Embryonic facial prominence (tissue), 1 donor: Measurements from ENCODE around the gene SFMBT2.
"Not testable (repeated sequence)": the region's sequence is repeated elsewhere in the genome, so short reads cannot be mapped to it uniquely, and the experiment has no call there.

ENCODE experiments used
- DNase-seq: peaks from one replicate; pipeline ENCODE4 v3.0.0-alpha.2; 2016; ENCODE audit errors: extremely low spot score

SFMBT2 gene

DNA sequence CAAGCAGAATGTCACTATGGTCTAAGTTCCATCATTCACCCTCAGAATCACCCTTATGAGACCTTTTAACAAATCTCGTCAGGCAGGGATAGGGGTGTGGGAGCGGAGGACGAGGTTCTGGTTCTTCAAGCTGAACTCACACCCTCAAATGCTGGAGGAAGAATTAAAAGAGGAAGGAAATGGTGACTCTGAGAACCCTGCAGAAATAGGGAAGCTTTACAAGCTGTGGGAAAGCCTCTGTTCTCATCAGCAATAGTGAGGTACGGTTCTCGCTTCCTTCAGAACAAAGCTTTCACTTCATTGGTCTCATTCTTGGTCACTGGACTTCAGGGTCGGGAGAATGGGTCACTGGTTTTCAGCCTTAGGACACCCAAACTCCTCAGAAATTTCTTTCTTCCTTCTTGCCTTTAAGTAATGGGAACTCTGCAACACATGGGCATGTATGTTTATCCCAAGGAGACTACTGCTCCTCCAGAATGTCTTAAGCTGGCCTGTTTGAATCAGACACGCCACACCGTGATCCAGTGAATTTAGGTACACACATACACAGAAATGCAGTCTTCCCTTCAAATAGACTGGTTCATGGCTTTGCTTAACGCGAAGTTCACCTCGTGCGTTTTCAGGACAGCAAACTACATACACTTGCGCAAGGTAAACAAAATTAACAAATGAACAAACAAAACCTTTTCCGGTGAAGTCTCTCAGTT, 226.0 kb downstream of the SFMBT2 start:
- no peak for DNase-seq

DNA sequence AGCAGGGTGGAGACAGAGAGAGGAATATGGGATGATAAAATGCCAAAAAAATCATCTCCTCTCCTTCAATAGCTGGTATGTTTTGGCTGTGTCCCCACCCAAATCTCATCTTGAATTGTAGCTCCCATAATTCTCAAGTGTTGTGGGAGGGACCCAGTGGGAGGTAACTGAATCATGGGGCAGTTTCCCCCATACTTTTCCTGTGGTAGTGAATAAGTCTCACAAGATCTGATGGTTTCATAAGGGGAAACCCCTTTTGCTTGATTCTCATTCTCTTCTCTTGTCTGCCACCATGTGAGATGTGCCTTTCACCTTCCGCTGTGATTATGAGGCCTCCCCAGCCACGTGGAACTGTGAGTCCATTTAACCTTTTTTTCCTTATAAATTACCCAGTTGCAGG, 226.7 kb downstream of the SFMBT2 start:
- DNase-seq: not testable (repeated sequence)

DNA sequence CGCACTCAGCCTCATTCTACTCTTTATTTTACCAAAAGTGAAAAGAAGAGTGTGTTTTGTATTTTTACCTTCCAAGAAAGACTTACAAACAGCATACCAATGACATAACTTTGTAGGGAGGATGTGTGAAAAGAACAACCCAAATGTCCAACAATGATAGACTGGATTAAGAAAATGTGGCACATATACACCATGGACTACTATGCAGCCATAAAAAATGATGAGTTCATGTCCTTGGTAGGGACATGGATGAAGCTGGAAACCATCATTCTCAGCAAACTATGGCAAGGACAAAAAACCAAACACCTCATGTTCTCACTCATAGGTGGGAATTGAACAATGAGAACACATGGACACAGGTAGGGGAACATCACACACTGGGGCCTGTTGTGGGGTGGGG, 228.5 kb downstream of the SFMBT2 start:
- not testable (repeated sequence) for DNase-seq

DNA sequence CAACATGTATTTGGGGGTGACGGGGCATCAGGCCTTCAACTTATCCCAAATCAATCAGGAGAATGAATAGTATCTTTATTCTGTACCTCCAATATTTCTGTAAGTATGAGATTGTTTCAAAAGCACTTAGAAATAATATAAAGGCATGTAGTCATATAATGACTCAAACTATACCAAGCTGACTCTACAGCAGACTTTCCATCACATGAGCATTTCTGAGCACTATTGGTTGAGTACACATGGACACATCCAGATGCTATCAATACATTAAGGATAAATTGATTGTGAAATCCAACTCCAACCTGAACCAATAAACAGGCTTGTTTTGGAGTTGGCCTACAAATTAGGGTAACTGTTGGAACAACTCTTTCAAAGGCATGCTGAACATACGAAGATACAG, 229.4 kb downstream of the SFMBT2 start:
- no peak for DNase-seq

DNA sequence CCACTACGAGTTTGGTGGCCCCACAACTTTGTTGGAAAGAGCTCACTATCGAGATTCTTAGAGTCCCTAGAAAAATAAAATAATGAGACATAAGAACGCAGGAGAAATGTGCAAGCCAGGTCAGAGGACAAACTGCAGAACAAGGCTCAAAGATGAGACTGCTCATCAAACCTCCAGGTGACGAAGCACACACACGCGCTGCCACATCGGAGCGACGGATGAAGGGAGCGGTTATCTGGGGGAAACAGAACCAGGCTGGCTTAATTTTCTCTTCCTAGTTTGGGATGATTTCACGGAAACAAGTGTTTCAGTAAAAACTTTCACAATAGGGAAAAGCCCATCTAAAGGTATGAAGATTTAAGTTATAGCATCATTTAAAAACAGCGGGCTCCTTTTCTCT, 231.3 kb downstream of the SFMBT2 start:
- DNase-seq: no peak

DNA sequence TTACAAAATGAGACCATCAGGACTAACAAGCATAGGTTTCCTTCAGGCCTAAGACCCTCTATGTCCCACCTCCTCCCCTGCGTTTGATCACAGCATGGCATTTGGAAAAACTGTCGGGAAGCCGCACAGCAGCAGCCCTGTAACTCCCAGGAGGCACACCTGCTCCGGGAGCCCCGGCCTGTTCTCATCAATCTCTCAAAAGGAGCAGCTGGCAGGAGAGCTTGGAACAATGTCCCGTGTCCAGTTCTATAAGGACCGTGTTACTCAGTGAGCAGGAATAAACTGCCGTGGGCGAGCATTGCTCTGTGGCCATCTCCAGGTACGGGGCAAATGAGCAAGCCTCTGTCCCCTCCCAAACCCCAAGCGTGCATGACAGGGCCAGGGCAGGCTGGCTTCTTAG, 236.9 kb downstream of the SFMBT2 start:
- no peak for DNase-seq

DNA sequence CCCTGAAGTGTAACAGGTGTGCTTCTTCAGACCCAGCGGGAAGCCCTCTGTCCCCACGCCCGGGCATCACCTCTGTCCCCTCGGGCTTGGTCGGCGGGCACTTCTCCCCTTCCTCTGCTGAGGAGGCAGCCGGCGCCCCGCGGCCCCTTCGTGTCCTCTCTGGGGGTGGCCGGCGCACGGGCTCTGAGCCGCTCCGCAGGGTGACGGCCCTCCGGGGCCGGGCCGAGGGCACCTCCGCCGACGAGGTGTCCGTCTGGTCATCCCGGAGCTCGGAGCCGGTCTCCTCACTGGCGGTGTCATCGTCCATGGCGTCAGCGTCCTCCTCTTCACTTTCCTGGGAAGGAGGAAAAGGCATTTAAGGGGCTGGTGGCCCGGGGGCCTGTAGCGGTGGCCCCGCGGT, 239.0 kb downstream of the SFMBT2 start:
- DNase-seq: no peak

DNA sequence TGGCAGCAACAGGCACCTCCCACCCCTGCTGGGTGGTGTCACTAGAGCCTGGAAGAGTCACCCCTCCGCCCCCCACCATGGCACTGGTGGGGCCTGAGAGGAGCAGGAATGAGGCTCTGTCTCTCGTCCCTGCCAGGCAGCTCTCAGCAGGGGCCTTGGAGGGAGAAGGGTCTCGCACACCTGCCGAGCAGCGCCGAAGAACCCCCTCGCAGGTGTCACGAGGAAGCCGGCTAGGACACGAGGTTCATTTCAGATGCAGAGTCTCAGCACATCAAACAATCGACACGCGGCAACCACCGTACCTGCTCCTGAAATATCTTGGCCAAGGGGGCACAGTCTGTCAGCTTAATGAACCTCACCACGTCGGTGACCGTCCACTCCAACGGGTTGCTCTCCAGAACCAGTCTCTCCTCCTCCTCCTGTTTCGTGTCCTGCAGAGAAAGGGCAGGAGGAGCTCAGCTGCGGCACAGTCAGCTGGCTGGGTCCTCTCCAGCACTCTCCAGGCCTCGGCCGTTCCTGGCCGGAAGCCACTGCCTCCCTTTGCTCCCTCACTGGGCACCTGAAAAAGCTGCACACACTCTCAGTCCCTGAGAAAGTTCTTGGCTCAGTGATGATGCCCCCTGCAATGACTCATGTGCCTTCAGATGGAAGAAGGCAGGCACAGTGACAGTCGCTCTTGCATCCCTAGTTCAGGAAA, 240.1 kb downstream of the SFMBT2 start:
- no peak for DNase-seq

DNA sequence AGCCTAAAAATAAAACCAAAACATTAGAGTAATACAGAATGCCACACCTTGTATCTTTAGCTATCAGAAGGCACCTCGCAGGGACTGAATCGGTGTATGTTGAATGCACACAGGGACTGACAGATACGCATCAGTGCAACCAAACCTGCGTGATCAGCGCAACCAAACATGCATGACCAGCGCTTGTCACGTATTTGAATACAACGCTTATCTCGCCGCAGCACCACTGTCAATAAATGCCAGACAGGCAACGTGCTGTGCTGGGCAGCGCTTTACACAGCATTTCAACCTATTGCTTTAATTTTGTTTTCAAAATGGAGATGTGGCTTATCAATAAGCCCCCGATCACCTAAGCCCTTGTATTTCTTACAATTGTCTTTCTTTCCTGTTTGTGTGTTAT, 242.4 kb downstream of the SFMBT2 start:
- DNase-seq: no peak

DNA sequence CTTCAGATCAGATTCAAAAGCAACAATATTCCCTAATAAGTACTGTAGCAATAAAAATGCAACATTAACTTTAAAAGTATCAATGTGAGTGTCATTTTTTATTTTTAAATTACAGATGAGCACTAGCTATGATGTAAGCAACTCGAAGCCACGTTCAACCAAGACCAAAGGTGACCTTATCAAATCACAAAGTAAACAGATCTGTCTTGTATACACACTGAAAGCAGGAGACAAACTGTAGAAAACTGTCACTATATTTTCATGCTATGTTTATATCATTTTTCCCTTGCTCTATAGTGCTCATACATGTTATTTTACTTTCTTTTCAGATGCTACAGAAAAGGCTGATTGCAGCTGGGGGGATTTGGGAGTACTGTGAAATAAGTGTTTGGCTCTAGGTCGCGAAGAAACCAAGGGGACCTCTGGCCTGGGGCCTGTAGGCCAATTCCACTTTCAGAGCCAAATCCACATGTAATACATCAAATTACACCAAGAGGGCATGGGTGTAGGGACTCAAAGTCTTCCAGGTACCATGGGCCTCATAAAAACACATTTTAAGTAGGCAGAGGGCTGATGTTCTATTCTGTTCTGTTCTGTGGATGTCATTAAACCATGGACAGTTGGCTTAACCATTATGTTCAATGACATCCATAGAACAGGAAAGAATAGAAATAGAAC, 245.2 kb downstream of the SFMBT2 start:
- DNase-seq: no peak

DNA sequence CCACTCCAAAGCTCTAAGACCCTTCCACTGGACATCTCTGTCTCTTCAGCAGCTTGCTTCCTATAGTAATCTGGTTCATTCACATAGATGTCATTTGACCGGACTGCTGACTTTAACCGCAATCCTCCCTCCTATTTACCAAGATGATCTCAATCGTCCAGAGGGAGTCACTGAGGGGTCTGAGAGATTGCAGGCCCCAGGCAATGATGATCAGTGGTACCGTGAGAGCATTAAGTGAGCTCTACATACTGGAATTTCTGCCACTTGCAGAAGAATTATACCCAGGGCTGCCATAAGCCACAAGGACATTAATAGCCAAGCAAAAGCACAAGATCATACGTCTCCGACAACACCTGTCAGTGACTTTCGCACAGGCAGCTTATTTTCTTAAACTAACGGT, 245.9 kb downstream of the SFMBT2 start:
- no peak for DNase-seq

DNA sequence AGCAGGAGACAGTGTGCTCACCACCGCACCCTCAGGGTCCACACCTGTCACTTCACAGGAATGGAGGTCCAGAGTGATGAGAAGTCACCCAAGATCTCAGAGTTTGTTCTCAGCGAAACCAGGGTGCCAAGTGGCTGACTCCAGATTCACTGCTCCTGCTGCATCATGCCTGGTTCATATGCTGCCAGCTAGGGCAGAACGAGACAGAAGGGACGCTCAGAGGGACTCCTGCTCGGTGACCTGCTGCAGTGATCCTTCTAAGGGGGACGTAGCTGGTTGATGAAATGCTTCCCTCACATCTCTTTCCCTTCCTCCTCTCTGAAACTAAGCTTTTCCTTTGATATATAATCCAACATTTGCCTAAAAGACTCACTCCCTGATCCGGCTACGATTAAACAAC, 248.5 kb downstream of the SFMBT2 start:
- DNase-seq: no peak

DNA sequence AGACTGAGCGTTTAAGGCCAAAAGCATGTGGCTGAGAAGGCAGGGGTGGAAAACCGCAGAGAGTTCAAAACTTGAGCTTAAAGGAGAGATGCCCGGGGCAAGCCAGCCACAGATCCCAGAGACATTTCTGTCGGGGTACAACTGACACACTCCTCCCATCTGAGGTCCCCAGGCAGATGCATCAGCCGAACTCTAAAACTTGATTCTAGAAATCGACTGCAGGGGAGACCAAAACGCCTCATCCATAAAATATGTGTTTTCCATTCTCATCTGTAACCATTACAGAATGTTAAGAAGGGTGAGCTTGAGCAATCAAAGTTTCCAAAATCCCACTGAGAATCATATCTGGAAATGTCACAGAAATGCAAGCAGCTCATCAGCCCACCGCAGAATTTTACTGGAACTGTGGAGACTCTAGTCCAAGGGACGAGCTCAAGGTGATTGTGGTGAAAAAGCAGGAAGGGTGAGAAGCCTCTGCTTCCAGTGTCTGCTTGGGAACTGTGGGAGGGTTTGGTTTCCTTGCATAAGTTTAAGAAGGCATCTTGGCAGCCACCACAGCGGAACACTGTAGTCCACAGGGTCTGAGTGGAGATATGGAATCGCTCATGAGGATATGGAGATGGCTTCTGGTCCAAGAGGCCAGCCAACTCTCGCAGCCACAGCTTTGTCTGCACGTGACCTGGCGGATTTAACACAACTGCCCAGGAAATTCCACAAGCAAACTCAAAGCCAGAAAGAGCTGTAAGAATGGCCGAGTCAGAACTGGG, 249.2 kb downstream of the SFMBT2 start:
- DNase-seq: no peak

DNA sequence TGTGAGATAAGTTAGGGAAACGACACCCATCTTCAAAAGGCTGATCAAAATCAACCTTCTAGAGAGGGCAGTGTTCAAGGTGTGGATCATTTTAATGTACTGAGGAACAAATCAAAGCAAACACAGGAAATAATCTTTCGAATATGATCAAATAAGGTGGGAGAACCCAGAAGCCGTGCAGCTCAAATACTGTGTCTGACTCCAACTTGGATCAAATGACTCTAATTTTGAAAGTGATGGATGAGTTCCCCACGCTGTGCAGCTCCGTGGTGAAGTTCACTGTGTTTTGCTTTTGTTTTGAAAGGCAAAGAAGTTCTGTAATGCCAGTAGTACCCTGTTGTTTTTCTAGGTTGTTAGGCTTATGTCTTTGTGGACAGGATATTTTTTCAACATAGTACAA, 250.9 kb downstream of the SFMBT2 start:
- no peak for DNase-seq

DNA sequence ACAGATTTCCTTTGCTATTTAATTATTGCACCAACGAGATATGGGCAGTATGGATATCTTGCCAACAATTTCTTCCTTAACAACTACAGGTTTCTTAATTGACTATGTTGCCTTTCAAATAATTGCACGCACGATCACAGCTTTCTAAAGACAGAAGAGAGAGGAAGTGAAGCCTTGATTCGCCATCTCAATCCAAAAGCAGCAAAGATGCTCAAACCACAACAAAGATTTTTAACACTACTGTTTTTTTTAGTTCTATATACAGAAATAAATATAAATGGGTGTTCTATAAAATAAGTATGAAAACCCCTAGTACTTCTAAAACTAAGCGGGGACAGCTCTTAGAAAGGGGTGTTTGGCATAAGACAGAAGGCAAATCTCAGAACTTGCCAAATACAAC, 251.3 kb downstream of the SFMBT2 start:
- no peak for DNase-seq

DNA sequence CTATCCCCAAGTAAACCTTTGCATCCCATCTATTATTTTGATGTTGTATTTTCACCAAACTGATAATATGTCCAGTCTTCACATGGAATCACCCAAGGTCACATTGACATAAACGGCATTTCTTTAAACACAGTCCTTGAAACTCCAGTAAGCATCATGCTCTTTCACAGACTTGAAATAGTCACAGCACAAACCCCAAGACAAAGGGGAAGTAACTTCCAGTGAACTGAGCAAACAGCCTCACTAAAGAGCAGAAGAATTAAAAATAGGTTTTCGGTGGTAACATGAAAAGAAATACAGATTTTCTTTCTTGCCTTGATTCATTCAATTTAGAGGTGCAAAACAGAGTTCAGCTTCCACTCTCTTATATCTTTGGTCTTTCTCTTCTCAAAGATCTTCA, 253.7 kb downstream of the SFMBT2 start:
- DNase-seq: no peak

DNA sequence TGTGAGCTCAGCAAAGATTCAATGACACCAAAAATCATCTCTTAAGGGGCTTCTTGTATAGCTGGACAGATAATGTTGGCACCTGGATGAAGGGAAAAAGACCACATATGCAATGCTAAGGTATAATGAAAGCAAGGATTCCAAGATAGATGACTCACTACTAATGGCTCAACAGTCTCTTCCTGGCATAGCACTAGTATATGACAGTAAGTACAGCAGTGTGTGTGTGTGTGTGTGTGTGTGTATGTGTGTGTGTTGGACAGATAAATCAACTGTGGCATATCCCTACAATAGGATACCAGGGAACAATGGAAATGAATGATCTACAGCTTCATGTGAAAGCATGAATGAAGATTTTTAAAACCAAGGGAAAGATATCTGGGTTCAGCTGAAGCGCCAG, 257.1 kb downstream of the SFMBT2 start:
- DNase-seq: no peak

DNA sequence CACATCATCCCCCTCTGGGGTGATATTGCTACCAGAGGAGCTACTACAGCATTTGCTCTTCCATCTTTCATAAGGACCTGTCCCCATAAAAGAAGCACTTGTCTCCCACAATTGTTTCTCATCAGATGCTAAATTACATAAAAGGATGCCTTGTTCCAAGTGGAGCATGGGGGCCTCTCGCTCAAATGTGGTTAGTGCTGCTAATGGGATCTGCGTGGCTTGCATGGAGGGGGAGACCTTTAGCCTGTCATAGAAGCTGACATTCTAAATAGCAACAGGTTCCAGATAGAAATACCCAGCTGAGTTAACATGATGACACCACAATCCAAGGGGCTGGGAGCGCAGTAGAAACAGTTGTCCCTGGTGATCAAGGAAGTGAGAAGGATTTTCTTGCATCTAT, 257.9 kb downstream of the SFMBT2 start:
- DNase-seq: no peak

DNA sequence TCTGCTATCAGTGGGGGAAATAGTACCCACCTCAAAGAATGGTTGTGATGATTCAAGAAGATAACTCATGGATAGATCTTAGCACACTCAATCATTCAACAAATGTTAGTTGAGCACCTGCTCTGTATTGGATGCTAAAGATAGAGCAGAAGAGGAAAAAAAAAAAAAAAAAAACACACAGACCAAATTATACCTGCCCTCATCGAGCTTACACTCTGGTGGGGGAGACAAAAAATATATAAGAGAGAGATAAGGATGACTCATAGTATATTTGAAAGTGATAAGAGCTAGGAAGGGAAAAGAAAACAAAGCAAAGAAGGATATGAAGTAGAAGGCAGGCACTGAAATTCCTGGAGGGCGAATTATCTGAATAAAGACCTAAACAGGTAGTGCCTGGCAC, 258.5 kb downstream of the SFMBT2 start:
- DNase-seq: no peak

DNA sequence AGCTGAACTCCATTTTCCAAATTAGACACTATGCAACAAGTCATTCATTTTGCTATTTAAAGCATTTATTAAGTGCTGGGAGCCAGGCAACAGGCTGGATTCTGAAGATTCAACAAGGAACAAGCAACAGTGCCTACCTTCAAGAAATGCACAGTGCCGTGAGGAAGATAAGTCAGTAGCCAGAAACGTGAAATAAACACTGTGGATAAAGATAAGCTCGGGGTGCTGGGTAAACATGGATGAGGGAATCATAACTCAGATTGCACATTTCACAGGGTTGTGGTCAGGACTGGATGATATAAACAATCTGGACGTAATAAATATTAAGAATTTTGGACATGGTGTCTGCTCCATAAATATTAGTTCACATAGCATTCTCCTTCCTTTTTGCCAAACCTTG, 259.3 kb downstream of the SFMBT2 start:
- DNase-seq: no peak

DNA sequence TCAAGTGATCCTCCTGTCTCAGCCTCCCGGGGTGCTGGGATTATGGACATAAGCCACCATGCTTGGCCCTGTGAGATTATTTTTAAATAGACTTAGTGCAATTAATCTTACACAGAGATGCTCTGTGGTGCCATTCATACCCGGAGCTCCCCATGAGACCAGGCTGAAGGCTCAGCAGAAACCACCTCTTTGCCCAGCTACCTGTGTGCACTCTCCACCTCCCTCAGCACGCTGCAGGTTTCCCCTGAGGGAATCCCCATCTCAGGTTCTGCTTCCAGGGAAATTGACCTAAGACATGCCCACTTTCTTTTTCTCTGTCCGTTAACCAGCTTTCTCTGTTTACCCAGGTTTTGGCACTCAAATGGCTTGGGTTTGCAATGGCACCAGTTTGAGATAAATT, 260.5 kb downstream of the SFMBT2 start:
- DNase-seq: no peak

DNA sequence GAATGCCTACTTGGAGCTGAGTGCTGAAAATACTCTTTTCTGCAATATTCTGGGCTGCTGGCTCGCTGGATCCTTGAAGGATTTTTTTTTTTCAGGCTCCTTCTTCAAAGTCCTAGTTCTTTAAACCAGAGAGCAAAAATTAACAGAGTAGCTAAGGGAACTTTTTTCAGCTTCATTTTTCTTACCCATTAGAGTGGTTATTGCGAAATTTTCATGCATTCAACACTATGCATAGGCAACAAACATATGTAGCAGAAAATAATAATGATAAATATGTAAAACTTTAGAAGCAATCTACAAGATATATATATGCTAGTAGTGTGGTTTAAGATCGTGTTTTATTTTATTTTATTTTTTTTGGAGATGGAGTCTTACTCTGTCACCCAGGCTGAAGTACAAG, 264.6 kb downstream of the SFMBT2 start:
- no peak for DNase-seq
